T47D (cell line): ENCODE results near the gene ST7L.

ENCODE experiments used
- DNase-seq, 2 experiments: peaks; one replicate each; pipeline versions ENCODE4 v3.0.0 to v3.0.0-alpha.2; 2011 to 2012; ENCODE audit warnings: low read depth in 1 of 2, low spot score in 1 of 2
- JUND ChIP-seq: IDR thresholded peaks from 2 replicates; pipeline ENCODE4 v1.6.1; 2012; ENCODE audit warnings: low read depth
- in situ Hi-C: cut with HindIII; loops from 2 replicates; pipeline ENCODE4 v1.10.0; 2016; ENCODE audit warnings: low sequenced_read_pairs, low pct_unique_long_range_greater_than_20kb

Gene ST7L

GRCh38 chr1:112603012-112603411 is 15.9 kb downstream of the ST7L start:
- DNase-seq, result no peak

GRCh38 chr1:112599477-112599876 is 19.5 kb downstream of the ST7L start:
- in situ Hi-C loops, result no loop called here
- no peak for DNase-seq
- no peak for TF ChIP-seq JUND

More at GRCh38 chr1:112603012-112603411, 15.9 kb downstream of the ST7L start:
- in situ Hi-C loops, result no loop called here
- no peak for TF ChIP-seq JUND

GRCh38 chr1:112594208-112594876 is 24.6 kb downstream of the ST7L start:
- 0 out of 2 replicates have a peak, but pooled peaks have one; percentile 19 for TF ChIP-seq JUND
- DNase-seq, result peak in 1 of 2 experiments; percentile 48
- in situ Hi-C loops, result no loop called here

GRCh38 chr1:112589766-112590165 is 29.2 kb downstream of the ST7L start:
- no peak for TF ChIP-seq JUND
- no peak for DNase-seq
- in situ Hi-C loops, result no loop called here

GRCh38 chr1:112583366-112583765 is 35.6 kb downstream of the ST7L start:
- no peak for TF ChIP-seq JUND
- in situ Hi-C loops, result no loop called here
- DNase-seq, result no peak

- TF ChIP-seq JUND, result no peak
- DNase-seq, result no peak
- in situ Hi-C loops, result no loop called here
Measured at GRCh38 chr1:112581586-112582192, 37.3 kb downstream of the ST7L start.

- in situ Hi-C loops, result no loop called here
- no peak for DNase-seq
- no peak for TF ChIP-seq JUND
Measured at GRCh38 chr1:112579801-112580510, 39.0 kb downstream of the ST7L start.

GRCh38 chr1:112576240-112576639 is 42.7 kb downstream of the ST7L start:
- no peak for DNase-seq
- TF ChIP-seq JUND, result no peak
- in situ Hi-C loops, result no loop called here

- no peak for DNase-seq
Measured at GRCh38 chr1:112575154-112575804, 43.7 kb downstream of the ST7L start.

GRCh38 chr1:112565800-112566199 is 53.1 kb downstream of the ST7L start:
- DNase-seq, result no peak
- in situ Hi-C loops, result no loop called here
- TF ChIP-seq JUND, result no peak

More at GRCh38 chr1:112575154-112575804, 43.7 kb downstream of the ST7L start:
- TF ChIP-seq JUND, result no peak
- in situ Hi-C loops, result no loop called here

- in situ Hi-C loops, result no loop called here
- no peak for DNase-seq
- TF ChIP-seq JUND, result no peak
Measured at GRCh38 chr1:112564081-112564480, 54.9 kb downstream of the ST7L start.

- no peak for TF ChIP-seq JUND
- DNase-seq, result no peak
- in situ Hi-C loops, result no loop called here
Measured at GRCh38 chr1:112563341-112563740, 55.6 kb downstream of the ST7L start.

- TF ChIP-seq JUND, result no peak
- DNase-seq, result no peak
- in situ Hi-C loops, result no loop called here
Measured at GRCh38 chr1:112558634-112559033, 60.3 kb downstream of the ST7L start.
